HG03442 (cell line): ENCODE results near the gene LRP10.
A peak's percentile ranks its signal among the peaks of the same experiment; 100 is the strongest.

Experiments used
- ATAC-seq: cut with Tn5 transposase; IDR thresholded peaks from one replicate; pipeline ENCODE4 v1.9.1; 2021; ENCODE audit warnings: mild to moderate bottlenecking, moderate library complexity; ENCODE audit not compliant: unreplicated experiment

The LRP10 gene, protein sequence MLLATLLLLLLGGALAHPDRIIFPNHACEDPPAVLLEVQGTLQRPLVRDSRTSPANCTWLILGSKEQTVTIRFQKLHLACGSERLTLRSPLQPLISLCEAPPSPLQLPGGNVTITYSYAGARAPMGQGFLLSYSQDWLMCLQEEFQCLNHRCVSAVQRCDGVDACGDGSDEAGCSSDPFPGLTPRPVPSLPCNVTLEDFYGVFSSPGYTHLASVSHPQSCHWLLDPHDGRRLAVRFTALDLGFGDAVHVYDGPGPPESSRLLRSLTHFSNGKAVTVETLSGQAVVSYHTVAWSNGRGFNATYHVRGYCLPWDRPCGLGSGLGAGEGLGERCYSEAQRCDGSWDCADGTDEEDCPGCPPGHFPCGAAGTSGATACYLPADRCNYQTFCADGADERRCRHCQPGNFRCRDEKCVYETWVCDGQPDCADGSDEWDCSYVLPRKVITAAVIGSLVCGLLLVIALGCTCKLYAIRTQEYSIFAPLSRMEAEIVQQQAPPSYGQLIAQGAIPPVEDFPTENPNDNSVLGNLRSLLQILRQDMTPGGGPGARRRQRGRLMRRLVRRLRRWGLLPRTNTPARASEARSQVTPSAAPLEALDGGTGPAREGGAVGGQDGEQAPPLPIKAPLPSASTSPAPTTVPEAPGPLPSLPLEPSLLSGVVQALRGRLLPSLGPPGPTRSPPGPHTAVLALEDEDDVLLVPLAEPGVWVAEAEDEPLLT

GRCh38 chr14:22871224-22872032 is at the start of gene LRP10:
Gene LRP10 (plus strand): TSS chr14:22871740. CDS start chr14:22872304, 564 bp downstream.
- ATAC-seq, result peak; percentile 75

- no peak for ATAC-seq
Measured at GRCh38 chr14:22822016-22822570, 49.4 kb upstream of the LRP10 start.

GRCh38 chr14:22822571-22823098 is 48.9 kb upstream of the LRP10 start:
- ATAC-seq, result peak; percentile 57

DNA sequence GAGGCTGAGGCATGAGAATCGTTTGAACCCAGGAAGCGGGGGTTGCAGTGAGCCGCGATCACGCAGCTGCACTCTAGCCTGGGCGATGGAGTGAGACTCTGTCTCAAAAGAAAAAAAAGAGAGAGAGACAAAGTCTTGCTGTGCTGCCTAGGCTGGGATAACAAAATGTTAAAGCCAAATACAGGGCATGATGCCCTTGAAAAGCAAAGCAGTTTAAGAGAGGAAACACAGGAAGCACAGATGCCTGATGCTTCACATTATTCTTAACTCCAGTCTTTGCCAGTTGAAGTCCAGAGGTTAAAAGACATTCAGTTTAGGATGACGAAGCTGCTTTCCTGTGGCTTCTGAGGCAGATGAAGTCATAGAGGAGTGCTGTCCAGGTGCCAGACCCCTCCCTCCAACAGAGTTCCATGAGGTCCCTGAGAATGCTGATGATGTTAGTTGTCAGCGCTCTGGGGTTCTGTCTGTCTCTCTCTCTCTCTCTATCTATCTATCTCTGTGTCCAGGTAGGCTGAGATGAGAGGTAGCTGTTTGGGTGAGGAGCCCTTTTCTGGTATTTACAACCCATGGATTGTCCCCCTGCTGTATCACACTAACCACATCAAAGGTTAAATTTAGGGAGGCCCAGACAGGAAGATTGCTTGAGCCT is 46.7 kb upstream of the LRP10 start:
- no peak for ATAC-seq

- ATAC-seq, result peak; percentile 4
Measured at GRCh38 chr14:22829076-22829660, 42.4 kb upstream of the LRP10 start.

GRCh38 chr14:22829661-22830442 is 41.7 kb upstream of the LRP10 start, which contains the start of gene MRPL52:
Gene MRPL52 (plus strand): TSS chr14:22829887. CDS start chr14:22829913, 26 bp downstream.
- peak; percentile 89 for ATAC-seq

DNA sequence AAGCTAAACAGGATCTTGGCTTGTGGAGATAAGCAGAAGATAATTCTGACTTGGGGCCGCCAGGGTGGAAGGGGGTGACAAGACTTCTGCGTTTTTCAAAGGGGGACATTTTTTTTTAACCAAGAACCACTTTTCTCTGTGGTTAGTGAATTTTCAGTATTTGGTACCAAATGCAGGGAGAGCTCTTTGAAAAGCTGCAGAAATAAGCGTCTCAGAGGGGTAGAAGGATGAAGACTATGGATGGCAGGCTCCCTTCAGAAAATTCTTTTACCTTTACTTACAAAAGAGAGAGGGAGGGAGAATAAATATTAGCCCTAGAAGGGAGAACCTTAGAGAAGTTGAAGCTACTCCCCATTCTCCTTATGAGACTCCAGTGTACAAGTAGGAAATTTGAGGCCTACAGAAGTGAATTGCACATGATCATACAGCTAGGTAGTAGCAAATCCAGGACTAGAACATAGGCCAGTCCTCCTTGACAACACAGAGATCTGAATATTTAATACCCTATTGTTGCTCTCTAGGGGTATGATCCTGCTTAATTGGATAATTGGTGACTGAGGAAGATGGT is 41.0 kb upstream of the LRP10 start:
- ATAC-seq, result no peak

- ATAC-seq, result no peak
Measured at GRCh38 chr14:22835505-22835904, 36.0 kb upstream of the LRP10 start.

- ATAC-seq, result no peak
Measured at GRCh38 chr14:22836301-22837113, 35.0 kb upstream of the LRP10 start, which contains the start of gene MMP14. Gene MMP14 (plus strand): TSS chr14:22836585. CDS start chr14:22836818, 233 bp downstream.

GRCh38 chr14:22837114-22837749 is 34.3 kb upstream of the LRP10 start:
- no peak for ATAC-seq

DNA sequence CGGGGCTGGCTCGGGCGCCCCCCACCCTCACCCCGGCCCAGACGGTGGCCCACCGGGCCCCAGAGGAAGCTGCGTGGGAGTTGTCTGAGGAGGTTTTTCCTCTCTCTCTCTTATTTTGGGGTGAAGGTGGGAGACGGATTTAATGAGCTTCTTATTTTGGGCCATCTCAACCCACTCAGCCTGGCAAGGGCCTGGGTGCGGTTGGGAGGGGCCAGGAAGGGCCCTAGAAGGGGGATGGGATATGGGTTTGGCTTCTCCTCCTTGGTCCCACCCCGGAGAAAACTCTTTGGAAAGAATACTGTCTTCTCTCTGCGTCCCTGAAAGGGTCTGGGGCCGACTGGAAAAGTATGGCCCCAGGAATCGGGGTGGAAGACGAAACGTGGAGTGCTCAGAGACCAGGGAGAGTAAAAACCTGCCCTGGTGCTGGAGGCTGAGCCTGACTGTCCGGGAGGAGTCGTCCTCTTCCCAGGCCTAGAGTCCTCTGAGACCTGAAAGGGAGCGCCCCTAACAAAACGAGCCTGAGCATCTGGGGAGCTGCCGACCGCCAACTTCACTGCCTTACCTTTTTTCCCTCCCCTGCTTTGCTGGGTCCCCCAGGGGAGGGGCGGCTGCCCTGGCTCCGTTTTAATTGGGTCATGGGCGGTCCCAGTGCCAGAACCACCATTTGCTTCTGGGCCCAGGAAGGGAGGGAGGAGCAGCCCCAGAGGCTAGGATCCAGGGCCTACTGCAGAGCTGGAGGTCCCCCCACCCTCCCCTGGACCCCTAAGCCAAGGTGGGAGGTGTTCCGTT is 33.6 kb upstream of the LRP10 start:
- ATAC-seq, result no peak

DNA sequence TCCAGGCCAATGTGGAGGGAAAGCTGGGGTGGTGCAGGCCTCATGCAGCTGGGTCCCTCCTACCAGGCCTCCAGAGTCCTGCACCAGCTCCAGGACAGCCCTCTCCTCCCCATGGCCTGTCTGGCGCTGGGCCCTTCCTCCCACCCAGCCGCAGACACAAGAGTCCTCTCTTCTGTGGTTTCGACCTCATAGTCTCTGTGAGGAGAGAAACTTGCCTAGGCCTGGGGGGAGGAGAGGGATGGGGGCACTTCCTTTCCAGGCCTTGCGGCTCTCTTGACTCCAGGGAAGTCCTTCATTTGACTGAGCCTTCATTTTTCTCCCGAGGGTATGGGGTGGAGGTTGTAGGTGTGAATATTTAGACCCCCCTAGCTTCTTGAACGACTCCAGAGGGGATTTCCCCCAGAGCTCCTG is 32.9 kb upstream of the LRP10 start:
- no peak for ATAC-seq

GRCh38 chr14:22839159-22839779 is 32.3 kb upstream of the LRP10 start:
- no peak for ATAC-seq

DNA sequence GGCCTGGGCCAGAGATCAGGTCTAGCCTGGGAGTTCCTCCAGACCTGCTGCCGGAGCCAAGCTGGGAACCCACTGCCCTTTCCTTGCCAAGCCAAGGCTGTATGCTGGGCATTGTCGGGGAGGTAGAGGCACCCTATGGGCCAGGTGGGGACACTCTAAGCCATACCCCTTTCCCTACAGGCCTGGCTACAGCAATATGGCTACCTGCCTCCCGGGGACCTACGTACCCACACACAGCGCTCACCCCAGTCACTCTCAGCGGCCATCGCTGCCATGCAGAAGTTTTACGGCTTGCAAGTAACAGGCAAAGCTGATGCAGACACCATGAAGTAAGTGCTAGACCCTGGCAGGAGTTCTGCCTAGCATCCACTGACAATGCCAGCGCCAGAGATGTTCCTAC is 30.2 kb upstream of the LRP10 start:
- ATAC-seq, result no peak

GRCh38 chr14:22841769-22842168 is 29.8 kb upstream of the LRP10 start:
- ATAC-seq, result no peak
